Endothelial cell of umbilical vein (primary cell): ENCODE measurements around the gene PRKACB.

ENCODE experiments used
- GATA2 ChIP-seq: IDR thresholded peaks from 2 replicates; pipeline ENCODE4 v1.7.0; 2011; ENCODE audit warnings: low read depth, mild to moderate bottlenecking, moderate library complexity, mixed read lengths, low read length; ENCODE audit not compliant: insufficient read length, insufficient read depth
- MYC ChIP-seq: IDR thresholded peaks from one replicate; pipeline ENCODE4 v1.6.1; 2011; ENCODE audit warnings: mild to moderate bottlenecking, low read depth, low read length
- POLR2AphosphoS5 ChIP-seq: IDR thresholded peaks from 2 replicates; pipeline ENCODE4 v1.6.1; 2012; ENCODE audit warnings: low read depth, mild to moderate bottlenecking, control low read depth, low read length, moderate library complexity; ENCODE audit not compliant: insufficient read depth
- TF ChIP-seq, protein P1 (sequence below), 2 donors: IDR thresholded peaks; 1 replicate in 1 of 2; 2 replicates in 1 of 2; pipeline ENCODE4 v1.5.1; 2011; ENCODE audit warnings: low read length in 2 of 2, mild to moderate bottlenecking in 2 of 2, moderate library complexity in 2 of 2, control low read depth in 1 of 2, inconsistent platforms in 1 of 2, low read depth in 1 of 2; ENCODE audit not compliant: insufficient read depth in 1 of 2; ENCODE audit errors: extremely low read depth in 1 of 2

DNA sequence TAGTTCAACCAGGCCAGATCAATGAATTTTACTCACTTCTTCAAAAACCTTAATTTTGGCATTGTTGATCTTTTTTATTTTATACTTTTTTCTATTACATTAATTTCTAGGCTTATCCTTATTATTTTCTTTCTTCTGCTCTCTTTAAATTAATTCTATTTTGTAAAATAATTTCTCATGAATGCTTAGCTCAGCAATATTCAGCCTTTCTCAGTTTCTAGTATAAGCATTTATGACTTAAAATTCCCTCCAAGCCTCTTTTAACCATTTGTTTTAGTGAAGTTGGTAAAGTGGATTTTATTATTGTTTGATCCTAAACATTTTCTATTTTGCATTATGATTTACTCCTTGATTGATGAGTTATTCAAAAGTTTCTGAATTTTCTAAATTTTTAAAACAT, 136.8 kb downstream of the PRKACB start:
- TF ChIP-seq, protein P1, sequence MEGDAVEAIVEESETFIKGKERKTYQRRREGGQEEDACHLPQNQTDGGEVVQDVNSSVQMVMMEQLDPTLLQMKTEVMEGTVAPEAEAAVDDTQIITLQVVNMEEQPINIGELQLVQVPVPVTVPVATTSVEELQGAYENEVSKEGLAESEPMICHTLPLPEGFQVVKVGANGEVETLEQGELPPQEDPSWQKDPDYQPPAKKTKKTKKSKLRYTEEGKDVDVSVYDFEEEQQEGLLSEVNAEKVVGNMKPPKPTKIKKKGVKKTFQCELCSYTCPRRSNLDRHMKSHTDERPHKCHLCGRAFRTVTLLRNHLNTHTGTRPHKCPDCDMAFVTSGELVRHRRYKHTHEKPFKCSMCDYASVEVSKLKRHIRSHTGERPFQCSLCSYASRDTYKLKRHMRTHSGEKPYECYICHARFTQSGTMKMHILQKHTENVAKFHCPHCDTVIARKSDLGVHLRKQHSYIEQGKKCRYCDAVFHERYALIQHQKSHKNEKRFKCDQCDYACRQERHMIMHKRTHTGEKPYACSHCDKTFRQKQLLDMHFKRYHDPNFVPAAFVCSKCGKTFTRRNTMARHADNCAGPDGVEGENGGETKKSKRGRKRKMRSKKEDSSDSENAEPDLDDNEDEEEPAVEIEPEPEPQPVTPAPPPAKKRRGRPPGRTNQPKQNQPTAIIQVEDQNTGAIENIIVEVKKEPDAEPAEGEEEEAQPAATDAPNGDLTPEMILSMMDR (IDR thresholded peaks at IDR 0.05; ENCODE audit: extremely low read depth in 1 of 2, insufficient read depth in 1 of 2, low read depth in 1 of 2, low read length in 2 of 2), result no peak
- TF ChIP-seq MYC, result no peak
- TF ChIP-seq POLR2AphosphoS5, result no peak
- no peak for TF ChIP-seq GATA2
